HFF-Myc (cell line): Measurements from ENCODE around the gene H2AZ1.

Experiments used
- DNase-seq: peaks from one replicate; pipeline ENCODE4 v3.0.0-alpha.2; 2011; ENCODE audit warnings: low read depth; ENCODE audit errors: extremely low read depth
- H3K4me3 ChIP-seq: replicated peaks from 2 replicates; pipeline ENCODE4 v1.5.1; 2011; ENCODE audit warnings: low read depth, mild to moderate bottlenecking, control low read depth, low read length
- CTCF ChIP-seq: IDR thresholded peaks from 2 replicates; pipeline ENCODE4 v1.5.1; 2012; ENCODE audit warnings: mild to moderate bottlenecking, low read depth, low read length, control low read depth; ENCODE audit errors: missing control alignments

Gene H2AZ1

GRCh38 chr4:99979872-99980271 is 29.8 kb upstream of the H2AZ1 start:
- no peak overlapping the region for H3K4me3 ChIP-seq
- TF ChIP-seq CTCF = no peak
- no peak for DNase-seq

GRCh38 chr4:99971453-99972111 is 21.5 kb upstream of the H2AZ1 start:
- no peak overlapping the region for H3K4me3 ChIP-seq
- TF ChIP-seq CTCF = no peak
- DNase-seq = no peak

- no peak for DNase-seq
- H3K4me3 ChIP-seq = no peak overlapping the region
- no peak for TF ChIP-seq CTCF
These were observed 18.3 kb upstream of the H2AZ1 start for GRCh38 chr4:99968330-99968729.

- no peak for TF ChIP-seq CTCF
- no peak for DNase-seq
- no peak overlapping the region for H3K4me3 ChIP-seq
These were observed 16.6 kb upstream of the H2AZ1 start for GRCh38 chr4:99966692-99967091.

GRCh38 chr4:99965674-99966350 is 15.7 kb upstream of the H2AZ1 start:
- DNase-seq = no peak
- TF ChIP-seq CTCF = no peak
- no peak overlapping the region for H3K4me3 ChIP-seq

GRCh38 chr4:99965173-99965572 is 15.1 kb upstream of the H2AZ1 start:
- no peak for TF ChIP-seq CTCF
- H3K4me3 ChIP-seq = no peak overlapping the region
- no peak for DNase-seq

GRCh38 chr4:99961711-99962110 is 11.6 kb upstream of the H2AZ1 start:
- DNase-seq = no peak
- TF ChIP-seq CTCF = no peak
- H3K4me3 ChIP-seq = no peak overlapping the region
